WTC11 (cell line): ENCODE results near the gene PLCXD1. TPM values are rescaled to one million over a fixed set of nuclear protein-coding genes. Genes with fewer than 3 reads are reported as not detected.

Experiments used
- ATAC-seq: fragments of 200-7000 bp; cut with Tn5 transposase; 2 replicates; pipeline ENCODE4 v1.10.0; 2021; ENCODE audit warnings: mild to moderate bottlenecking, moderate library complexity
- CTCF ChIA-PET: fragments of 300-600 bp; sonication (Branson Sonifier 250); formaldehyde crosslinking; loops from one replicate; lab custom pipeline; 2021; ENCODE audit warnings: antibody characterized with exemption; lab: Charles Lee
- POLR2A ChIA-PET: fragments of 350-600 bp; sonication (Branson Sonifier 250); formaldehyde crosslinking; loops from one replicate; lab custom pipeline; 2021; ENCODE audit warnings: antibody characterized with exemption; lab: Charles Lee
- DNase-seq: peaks from one replicate; pipeline ENCODE4 v3.0.0; 2021; ENCODE audit warnings: low spot score
- H3K27ac Mint-ChIP-seq: 2 replicates; pipeline ENCODE4 v1.8.0; 2021; ENCODE audit warnings: mixed read lengths
- H3K27me3 Mint-ChIP-seq: 2 replicates; pipeline ENCODE4 v1.8.0; 2021; ENCODE audit warnings: low read depth, mild to moderate bottlenecking, moderate library complexity, mixed read lengths
- H3K36me3 Mint-ChIP-seq: 2 replicates; pipeline ENCODE4 v1.8.0; 2021; ENCODE audit warnings: mixed read lengths
- H3K4me1 Mint-ChIP-seq: 2 replicates; pipeline ENCODE4 v1.8.0; 2022; ENCODE audit warnings: mixed read lengths
- H3K4me3 Mint-ChIP-seq: 2 replicates; pipeline ENCODE4 v1.8.0; 2021; ENCODE audit warnings: mild to moderate bottlenecking, moderate library complexity, mixed read lengths
- H3K9me3 Mint-ChIP-seq: 2 replicates; pipeline ENCODE4 v1.8.0; 2021; ENCODE audit warnings: mixed read lengths
- ATF3 ChIP-seq: sonication (generic); formaldehyde crosslinking; conservative IDR thresholded peaks from 2 replicates; pipeline ENCODE4 v1.8.1; 2022; ENCODE audit warnings: mild to moderate bottlenecking, missing genetic modification reagents
- ERG ChIP-seq: fragments of 250-450 bp; sonication (Bioruptor Pico); IDR thresholded peaks from 2 replicates; pipeline ENCODE4 v1.8.0; 2021; ENCODE audit warnings: mild to moderate bottlenecking
- ETV6 ChIP-seq: sonication (generic); formaldehyde crosslinking; IDR thresholded peaks from 2 replicates; pipeline ENCODE4 v1.8.1; 2022; ENCODE audit warnings: mild to moderate bottlenecking, missing genetic modification reagents
- FOXK1 ChIP-seq: sonication (generic); formaldehyde crosslinking; IDR thresholded peaks from 2 replicates; pipeline ENCODE4 v1.8.0; 2022; ENCODE audit warnings: mild to moderate bottlenecking, moderate library complexity, missing genetic modification reagents
- FOXP1 ChIP-seq: sonication (generic); formaldehyde crosslinking; IDR thresholded peaks from 2 replicates; pipeline ENCODE4 v1.8.0; 2022; ENCODE audit warnings: missing genetic modification reagents, mild to moderate bottlenecking, moderate library complexity, borderline replicate concordance
- FOXP4 ChIP-seq: sonication (generic); formaldehyde crosslinking; IDR thresholded peaks from 2 replicates; pipeline ENCODE4 v1.8.0; 2022; ENCODE audit warnings: mild to moderate bottlenecking, missing genetic modification reagents
- GABPB1 ChIP-seq: sonication (generic); formaldehyde crosslinking; IDR thresholded peaks from 2 replicates; pipeline ENCODE4 v1.8.1; 2023; ENCODE audit warnings: mild to moderate bottlenecking, missing genetic modification reagents
- HMGXB4 ChIP-seq: sonication (generic); formaldehyde crosslinking; IDR thresholded peaks from 2 replicates; pipeline ENCODE4 v1.8.1; 2023; ENCODE audit warnings: mild to moderate bottlenecking, moderate library complexity, missing genetic modification reagents
- NFE2L1 ChIP-seq: sonication (generic); formaldehyde crosslinking; IDR thresholded peaks from 2 replicates; pipeline ENCODE4 v1.8.1; 2023; ENCODE audit warnings: missing genetic modification reagents
- NFYB ChIP-seq: sonication (generic); formaldehyde crosslinking; conservative IDR thresholded peaks from 2 replicates; pipeline ENCODE4 v1.8.0; 2022; ENCODE audit warnings: low read depth, missing genetic modification reagents
- SP1 ChIP-seq: sonication (generic); formaldehyde crosslinking; conservative IDR thresholded peaks from 2 replicates; pipeline ENCODE4 v1.8.1; 2022; ENCODE audit warnings: missing genetic modification reagents
- TEAD1 ChIP-seq: sonication (generic); formaldehyde crosslinking; IDR thresholded peaks from 2 replicates; pipeline ENCODE4 v1.8.0; 2022; ENCODE audit warnings: mild to moderate bottlenecking, missing genetic modification reagents
- TEAD4 ChIP-seq: sonication (generic); formaldehyde crosslinking; IDR thresholded peaks from 2 replicates; pipeline ENCODE4 v1.8.0; 2022; ENCODE audit warnings: mild to moderate bottlenecking, missing genetic modification reagents
- USF1 ChIP-seq: sonication (generic); formaldehyde crosslinking; IDR thresholded peaks from 2 replicates; pipeline ENCODE4 v1.8.0; 2022; ENCODE audit warnings: mild to moderate bottlenecking, missing genetic modification reagents
- ZNF232 ChIP-seq: sonication (generic); formaldehyde crosslinking; IDR thresholded peaks from 2 replicates; pipeline ENCODE4 v1.8.0; 2022; ENCODE audit warnings: mild to moderate bottlenecking, missing genetic modification reagents
- ZNF263 ChIP-seq: sonication (generic); formaldehyde crosslinking; IDR thresholded peaks from 2 replicates; pipeline ENCODE4 v1.8.1; 2022; ENCODE audit warnings: low read depth, mild to moderate bottlenecking, moderate library complexity, missing genetic modification reagents
- ZNF317 ChIP-seq: sonication (generic); formaldehyde crosslinking; IDR thresholded peaks from 2 replicates; pipeline ENCODE4 v1.8.1; 2023; ENCODE audit warnings: low read depth, mild to moderate bottlenecking, moderate library complexity, missing genetic modification reagents, borderline replicate concordance
- ZNF396 ChIP-seq: fragments of 250-450 bp; sonication (Bioruptor Pico); IDR thresholded peaks from 2 replicates; pipeline ENCODE4 v1.8.0; 2021; ENCODE audit warnings: mild to moderate bottlenecking, moderate library complexity, borderline replicate concordance
- ZNF423 ChIP-seq: fragments of 250-450 bp; sonication (Bioruptor Pico); IDR thresholded peaks from 2 replicates; pipeline ENCODE4 v2.1.2; 2022; ENCODE audit warnings: mild to moderate bottlenecking, moderate library complexity
- ZNF671 ChIP-seq: fragments of 250-450 bp; sonication (Bioruptor Pico); IDR thresholded peaks from 2 replicates; pipeline ENCODE4 v1.8.0; 2021; ENCODE audit warnings: mild to moderate bottlenecking
- total RNA-seq: library from RNA; stranded (reverse); gene quantifications from 3 replicates; pipeline ENCODE4 v1.2.3, GENCODE V29; 2021
- TF ChIP-seq, protein P1 (sequence below): sonication (generic); formaldehyde crosslinking; IDR thresholded peaks from 2 replicates; pipeline ENCODE4 v1.8.1; 2023; ENCODE audit warnings: mild to moderate bottlenecking, missing genetic modification reagents, moderate library complexity
- TF ChIP-seq, protein P2 (sequence below): sonication (generic); formaldehyde crosslinking; IDR thresholded peaks from 2 replicates; pipeline ENCODE4 v1.8.1; 2022; ENCODE audit warnings: low read depth, missing genetic modification reagents, borderline replicate concordance
- TF ChIP-seq, protein P3 (sequence below): sonication (generic); formaldehyde crosslinking; IDR thresholded peaks from 2 replicates; pipeline ENCODE4 v1.8.1; 2023; ENCODE audit warnings: mild to moderate bottlenecking, missing genetic modification reagents
- TF ChIP-seq, protein P4 (sequence below): sonication (generic); formaldehyde crosslinking; IDR thresholded peaks from 2 replicates; pipeline ENCODE4 v1.8.0; 2022; ENCODE audit warnings: mild to moderate bottlenecking, missing genetic modification reagents
- TF ChIP-seq, protein P5 (sequence below): sonication (generic); formaldehyde crosslinking; IDR thresholded peaks from 2 replicates; pipeline ENCODE4 v1.8.1; 2022; ENCODE audit warnings: mild to moderate bottlenecking, moderate library complexity, missing genetic modification reagents

The PLCXD1 gene
- total RNA-seq, 1 experiment from 2014 or later, result 131 TPM

GRCh38 chrX:318739-319578 is 37.8 kb downstream of the PLCXD1 start, which contains the start of gene GTPBP6:
Gene GTPBP6 (minus strand): TSS chrX:318796. CDS start chrX:318787, 9 bp downstream.
- peak within 1 kb of the TSS; percentile 87 for H3K4me3 Mint-ChIP-seq
- ATAC-seq (peak; percentile 72), DNase-seq (peak; percentile 99)
- peak within 1 kb of the TSS; percentile 94 for H3K27ac Mint-ChIP-seq
- 0 out of 2 replicates have a peak, but pooled peaks cover 3% of the 10 kb centered on the region for H3K36me3 Mint-ChIP-seq
- H3K27me3 Mint-ChIP-seq, result peaks cover 3% of the 10 kb centered on the region; the same call in 1 of the 2 replicates
- POLR2A ChIA-PET, result no interaction called here
- no peaks in the 10 kb centered on the region for H3K9me3 Mint-ChIP-seq
- H3K4me1 Mint-ChIP-seq, result peaks cover 11% of the 10 kb centered on the region
- CTCF ChIA-PET, result no interaction called here
- TF ChIP-seq, protein P1, sequence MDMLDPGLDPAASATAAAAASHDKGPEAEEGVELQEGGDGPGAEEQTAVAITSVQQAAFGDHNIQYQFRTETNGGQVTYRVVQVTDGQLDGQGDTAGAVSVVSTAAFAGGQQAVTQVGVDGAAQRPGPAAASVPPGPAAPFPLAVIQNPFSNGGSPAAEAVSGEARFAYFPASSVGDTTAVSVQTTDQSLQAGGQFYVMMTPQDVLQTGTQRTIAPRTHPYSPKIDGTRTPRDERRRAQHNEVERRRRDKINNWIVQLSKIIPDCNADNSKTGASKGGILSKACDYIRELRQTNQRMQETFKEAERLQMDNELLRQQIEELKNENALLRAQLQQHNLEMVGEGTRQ (CRISPR knock-in tag), result peak; percentile 99
- TF ChIP-seq FOXK1 (CRISPR knock-in tag) (peak; percentile 80), TEAD4 (CRISPR knock-in tag) (no peak), ERG (CRISPR knock-in tag) (no peak), SP1 (CRISPR knock-in tag) (peak; percentile 86), ZNF263 (CRISPR knock-in tag) (no peak), TEAD1 (CRISPR knock-in tag) (peak; percentile 47; the same call in 1 of the 2 replicates), ZNF423 (CRISPR knock-in tag) (0 out of 2 replicates have a peak, but pooled peaks have one; percentile 28), FOXP4 (CRISPR knock-in tag) (0 out of 2 replicates have a peak, but pooled peaks have one; percentile 31), ZNF317 (no peak), ZNF232 (CRISPR knock-in tag) (0 out of 2 replicates have a peak, but pooled peaks have one; percentile 28), USF1 (peak; percentile 100), HMGXB4 (CRISPR knock-in tag) (peak; percentile 8; the same call in 1 of the 2 replicates), NFYB (peak; percentile 98), GABPB1 (CRISPR knock-in tag) (peak; percentile 11; the same call in 1 of the 2 replicates), NFE2L1 (CRISPR knock-in tag) (no peak), FOXP1 (CRISPR knock-in tag) (peak; percentile 60; the same call in 1 of the 2 replicates), ATF3 (CRISPR knock-in tag) (no peak), ZNF396 (CRISPR knock-in tag) (no peak), ZNF671 (CRISPR knock-in tag) (no peak), ETV6 (CRISPR knock-in tag) (peak; percentile 62; the same call in 1 of the 2 replicates)
- TF ChIP-seq, protein P2, sequence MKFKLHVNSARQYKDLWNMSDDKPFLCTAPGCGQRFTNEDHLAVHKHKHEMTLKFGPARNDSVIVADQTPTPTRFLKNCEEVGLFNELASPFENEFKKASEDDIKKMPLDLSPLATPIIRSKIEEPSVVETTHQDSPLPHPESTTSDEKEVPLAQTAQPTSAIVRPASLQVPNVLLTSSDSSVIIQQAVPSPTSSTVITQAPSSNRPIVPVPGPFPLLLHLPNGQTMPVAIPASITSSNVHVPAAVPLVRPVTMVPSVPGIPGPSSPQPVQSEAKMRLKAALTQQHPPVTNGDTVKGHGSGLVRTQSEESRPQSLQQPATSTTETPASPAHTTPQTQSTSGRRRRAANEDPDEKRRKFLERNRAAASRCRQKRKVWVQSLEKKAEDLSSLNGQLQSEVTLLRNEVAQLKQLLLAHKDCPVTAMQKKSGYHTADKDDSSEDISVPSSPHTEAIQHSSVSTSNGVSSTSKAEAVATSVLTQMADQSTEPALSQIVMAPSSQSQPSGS (CRISPR knock-in tag), result no peak
- TF ChIP-seq, protein P3, sequence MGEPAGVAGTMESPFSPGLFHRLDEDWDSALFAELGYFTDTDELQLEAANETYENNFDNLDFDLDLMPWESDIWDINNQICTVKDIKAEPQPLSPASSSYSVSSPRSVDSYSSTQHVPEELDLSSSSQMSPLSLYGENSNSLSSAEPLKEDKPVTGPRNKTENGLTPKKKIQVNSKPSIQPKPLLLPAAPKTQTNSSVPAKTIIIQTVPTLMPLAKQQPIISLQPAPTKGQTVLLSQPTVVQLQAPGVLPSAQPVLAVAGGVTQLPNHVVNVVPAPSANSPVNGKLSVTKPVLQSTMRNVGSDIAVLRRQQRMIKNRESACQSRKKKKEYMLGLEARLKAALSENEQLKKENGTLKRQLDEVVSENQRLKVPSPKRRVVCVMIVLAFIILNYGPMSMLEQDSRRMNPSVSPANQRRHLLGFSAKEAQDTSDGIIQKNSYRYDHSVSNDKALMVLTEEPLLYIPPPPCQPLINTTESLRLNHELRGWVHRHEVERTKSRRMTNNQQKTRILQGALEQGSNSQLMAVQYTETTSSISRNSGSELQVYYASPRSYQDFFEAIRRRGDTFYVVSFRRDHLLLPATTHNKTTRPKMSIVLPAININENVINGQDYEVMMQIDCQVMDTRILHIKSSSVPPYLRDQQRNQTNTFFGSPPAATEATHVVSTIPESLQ (CRISPR knock-in tag), result no peak
- TF ChIP-seq, protein P4, sequence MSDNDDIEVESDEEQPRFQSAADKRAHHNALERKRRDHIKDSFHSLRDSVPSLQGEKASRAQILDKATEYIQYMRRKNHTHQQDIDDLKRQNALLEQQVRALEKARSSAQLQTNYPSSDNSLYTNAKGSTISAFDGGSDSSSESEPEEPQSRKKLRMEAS (CRISPR knock-in tag), result peak; percentile 85; the same call in 1 of the 2 replicates
- TF ChIP-seq, protein P5, sequence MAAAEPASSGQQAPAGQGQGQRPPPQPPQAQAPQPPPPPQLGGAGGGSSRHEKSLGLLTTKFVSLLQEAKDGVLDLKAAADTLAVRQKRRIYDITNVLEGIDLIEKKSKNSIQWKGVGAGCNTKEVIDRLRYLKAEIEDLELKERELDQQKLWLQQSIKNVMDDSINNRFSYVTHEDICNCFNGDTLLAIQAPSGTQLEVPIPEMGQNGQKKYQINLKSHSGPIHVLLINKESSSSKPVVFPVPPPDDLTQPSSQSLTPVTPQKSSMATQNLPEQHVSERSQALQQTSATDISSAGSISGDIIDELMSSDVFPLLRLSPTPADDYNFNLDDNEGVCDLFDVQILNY (CRISPR knock-in tag), result peak; percentile 21; the same call in 1 of the 2 replicates
